ENCODE data around the gene SENP6. TPM values are rescaled to one million over a fixed set of nuclear protein-coding genes. Genes with fewer than 3 reads are reported as not detected.

The SENP6 gene
- polyA plus RNA-seq, 1 experiment = 9.9 TPM

- Histone ChIP-seq H3K36me3 (ENCODE audit: control insufficient read depth, insufficient read depth, low read length) (no peaks in the 10 kb centered on the region), H3K4me3 (ENCODE audit: low read depth, low read length) (peak overlapping the region; percentile 81), H3K27me3 (ENCODE audit: control insufficient read depth, insufficient read depth, low read length) (no peaks in the 10 kb centered on the region)
- ChIA-PET CTCF (interaction anchor here (1.3 to 2.1 kb wide), 2 partner anchors 8 to 10 kb away, joined by 3 to 5 read pairs; no protein-coding TSS in a partner anchor), POLR2A (no interaction called here)
- no peak for DNase-seq (ENCODE audit: low read depth)
- no peak for TF ChIP-seq CTCF (IDR thresholded peaks at IDR 0.05; ENCODE audit: insufficient read depth, low read depth, low read length)
These were observed 1.4 kb downstream of the SENP6 start for GRCh38 chr6:75603106-75603420.

- Histone ChIP-seq H3K27me3 (ENCODE audit: control insufficient read depth, insufficient read depth, low read length) (no peaks in the 10 kb centered on the region), H3K36me3 (ENCODE audit: control insufficient read depth, insufficient read depth, low read length) (no peaks in the 10 kb centered on the region), H3K4me3 (ENCODE audit: low read depth, low read length) (peak overlapping the region; percentile 81)
- POLR2A ChIA-PET = no interaction called here
- DNase-seq (ENCODE audit: low read depth) = no peak
- TF ChIP-seq CTCF (IDR thresholded peaks at IDR 0.05; ENCODE audit: insufficient read depth, low read depth, low read length) = no peak
- CTCF ChIA-PET = interaction anchor here (1.3 kb wide), 1 partner anchor 8 kb away, joined by 3 read pairs; no protein-coding TSS in a partner anchor
These were observed 2.6 kb downstream of the SENP6 start for GRCh38 chr6:75604294-75604693.

GRCh38 chr6:75605635-75606034, 4.0 kb downstream of the SENP6 start:
- Histone ChIP-seq H3K36me3 (ENCODE audit: control insufficient read depth, insufficient read depth, low read length) (no peaks in the 10 kb centered on the region), H3K27me3 (ENCODE audit: control insufficient read depth, insufficient read depth, low read length) (no peaks in the 10 kb centered on the region), H3K4me3 (ENCODE audit: low read depth, low read length) (no peak overlapping the region)
- DNase-seq (ENCODE audit: low read depth) = no peak
- CTCF ChIA-PET = no interaction called here
- POLR2A ChIA-PET = no interaction called here
- no peak for TF ChIP-seq CTCF (IDR thresholded peaks at IDR 0.05; ENCODE audit: insufficient read depth, low read depth, low read length)

GRCh38 chr6:75608304-75608703, 6.6 kb downstream of the SENP6 start:
- DNase-seq (ENCODE audit: low read depth) = no peak
- POLR2A ChIA-PET = no interaction called here
- Histone ChIP-seq H3K4me3 (ENCODE audit: low read depth, low read length) (no peak overlapping the region), H3K27me3 (ENCODE audit: control insufficient read depth, insufficient read depth, low read length) (no peaks in the 10 kb centered on the region), H3K36me3 (ENCODE audit: control insufficient read depth, insufficient read depth, low read length) (no peaks in the 10 kb centered on the region)
- no peak for TF ChIP-seq CTCF (IDR thresholded peaks at IDR 0.05; ENCODE audit: insufficient read depth, low read depth, low read length)
- CTCF ChIA-PET = interaction anchor here (0.9 kb wide), 1 partner anchor 9 kb away, joined by 3 read pairs; no protein-coding TSS in a partner anchor

GRCh38 chr6:75608956-75609533, 7.4 kb downstream of the SENP6 start:
- no peaks in the 10 kb centered on the region for H3K36me3 ChIP-seq (ENCODE audit: control insufficient read depth, insufficient read depth, low read length)
- TF ChIP-seq CTCF (IDR thresholded peaks at IDR 0.05; ENCODE audit: insufficient read depth, low read depth, low read length) = no peak
- ChIA-PET POLR2A (no interaction called here), CTCF (interaction anchor here (0.9 to 1.3 kb wide), 2 partner anchors 10 to 11 kb away, joined by 3 read pairs; no protein-coding TSS in a partner anchor)
- no peak for DNase-seq (ENCODE audit: low read depth)
- H3K27me3 ChIP-seq (ENCODE audit: control insufficient read depth, insufficient read depth, low read length) = no peaks in the 10 kb centered on the region
- no peak overlapping the region for H3K4me3 ChIP-seq (ENCODE audit: low read depth, low read length)
